ENCODE results near the gene PANK4. TPM values are rescaled to one million over a fixed set of nuclear protein-coding genes. Genes with fewer than 3 reads are reported as not detected.

Gene PANK4
- total RNA-seq, 2 donors from 2014 or later, result 17.4 to 18.6 TPM

- intact Hi-C loops (cut with DNase I), result no loop called here
- DNase-seq (ENCODE audit: low spot score), result no peak
Observed at GRCh38 chr1:2489615-2490014, 36.8 kb downstream of the PANK4 start.

- intact Hi-C loops (cut with DNase I), result no loop called here
- DNase-seq (ENCODE audit: low spot score), result no peak
Observed at GRCh38 chr1:2488688-2489087, 37.7 kb downstream of the PANK4 start.

GRCh38 chr1:2486558-2486957 is 39.8 kb downstream of the PANK4 start:
- intact Hi-C loops (cut with DNase I), result no loop called here
- no peak for DNase-seq (ENCODE audit: low spot score)

- intact Hi-C loops (cut with DNase I), result no loop called here
- DNase-seq (ENCODE audit: low spot score), result no peak
Observed at GRCh38 chr1:2486041-2486440, 40.4 kb downstream of the PANK4 start.

GRCh38 chr1:2483970-2484369 is 42.4 kb downstream of the PANK4 start:
- no peak for DNase-seq (ENCODE audit: low spot score)
- intact Hi-C loops (cut with DNase I), result no loop called here

GRCh38 chr1:2483026-2483425 is 43.4 kb downstream of the PANK4 start:
- intact Hi-C loops (cut with DNase I), result no loop called here
- no peak for DNase-seq (ENCODE audit: low spot score)

GRCh38 chr1:2482588-2482987 is 43.8 kb downstream of the PANK4 start:
- intact Hi-C loops (cut with DNase I), result no loop called here
- DNase-seq (ENCODE audit: low spot score), result no peak

GRCh38 chr1:2481885-2482284 is 44.5 kb downstream of the PANK4 start:
- no peak for DNase-seq (ENCODE audit: low spot score)
- intact Hi-C loops (cut with DNase I), result no loop called here

- DNase-seq (ENCODE audit: low spot score), result no peak
- intact Hi-C loops (cut with DNase I), result no loop called here
Observed at GRCh38 chr1:2480986-2481364, 45.4 kb downstream of the PANK4 start.

GRCh38 chr1:2480236-2480985 is 46.0 kb downstream of the PANK4 start:
- intact Hi-C loops (cut with DNase I), result no loop called here

GRCh38 chr1:2479618-2480017 is 46.8 kb downstream of the PANK4 start:
- intact Hi-C loops (cut with DNase I), result no loop called here

More at GRCh38 chr1:2480236-2480985, 46.0 kb downstream of the PANK4 start:
- no peak for DNase-seq (ENCODE audit: low spot score)

GRCh38 chr1:2479186-2479585 is 47.2 kb downstream of the PANK4 start:
- DNase-seq (ENCODE audit: low spot score), result no peak
- intact Hi-C loops (cut with DNase I), result no loop called here

More at GRCh38 chr1:2479618-2480017, 46.8 kb downstream of the PANK4 start:
- no peak for DNase-seq (ENCODE audit: low spot score)

GRCh38 chr1:2477791-2478499 is 48.5 kb downstream of the PANK4 start:
- no peak for DNase-seq (ENCODE audit: low spot score)
- intact Hi-C loops (cut with DNase I), result no loop called here

GRCh38 chr1:2477309-2477708 is 49.1 kb downstream of the PANK4 start:
- intact Hi-C loops (cut with DNase I), result no loop called here
- DNase-seq (ENCODE audit: low spot score), result no peak

- DNase-seq (ENCODE audit: low spot score), result no peak
- intact Hi-C loops (cut with DNase I), result no loop called here
Observed at GRCh38 chr1:2476061-2476999, 50.1 kb downstream of the PANK4 start, which contains the start of gene PLCH2. Gene PLCH2 (plus strand): TSS chr1:2476289. CDS start chr1:2476589, 300 bp downstream.

- intact Hi-C loops (cut with DNase I), result no loop called here
- no peak for DNase-seq (ENCODE audit: low spot score)
Observed at GRCh38 chr1:2475571-2475970, 50.8 kb downstream of the PANK4 start.

GRCh38 chr1:2474933-2475371 is 51.4 kb downstream of the PANK4 start:
- DNase-seq (ENCODE audit: low spot score), result no peak
- intact Hi-C loops (cut with DNase I), result no loop called here

GRCh38 chr1:2474104-2474844 is 52.1 kb downstream of the PANK4 start:
- intact Hi-C loops (cut with DNase I), result no loop called here
- DNase-seq (ENCODE audit: low spot score), result no peak

- intact Hi-C loops (cut with DNase I), result no loop called here
- no peak for DNase-seq (ENCODE audit: low spot score)
Observed at GRCh38 chr1:2473198-2473597, 53.2 kb downstream of the PANK4 start.
